Measurements from ENCODE around the gene IFI35. TPM values are rescaled to one million over a fixed set of nuclear protein-coding genes. Genes with fewer than 3 reads are reported as not detected.

IFI35 gene
- total and polyA plus RNA-seq, 2 of the 8 experiments (the other 6 are each of a cell fraction or from before 2014, with no cell fraction given): 2.5 to 4.7 TPM

DNA sequence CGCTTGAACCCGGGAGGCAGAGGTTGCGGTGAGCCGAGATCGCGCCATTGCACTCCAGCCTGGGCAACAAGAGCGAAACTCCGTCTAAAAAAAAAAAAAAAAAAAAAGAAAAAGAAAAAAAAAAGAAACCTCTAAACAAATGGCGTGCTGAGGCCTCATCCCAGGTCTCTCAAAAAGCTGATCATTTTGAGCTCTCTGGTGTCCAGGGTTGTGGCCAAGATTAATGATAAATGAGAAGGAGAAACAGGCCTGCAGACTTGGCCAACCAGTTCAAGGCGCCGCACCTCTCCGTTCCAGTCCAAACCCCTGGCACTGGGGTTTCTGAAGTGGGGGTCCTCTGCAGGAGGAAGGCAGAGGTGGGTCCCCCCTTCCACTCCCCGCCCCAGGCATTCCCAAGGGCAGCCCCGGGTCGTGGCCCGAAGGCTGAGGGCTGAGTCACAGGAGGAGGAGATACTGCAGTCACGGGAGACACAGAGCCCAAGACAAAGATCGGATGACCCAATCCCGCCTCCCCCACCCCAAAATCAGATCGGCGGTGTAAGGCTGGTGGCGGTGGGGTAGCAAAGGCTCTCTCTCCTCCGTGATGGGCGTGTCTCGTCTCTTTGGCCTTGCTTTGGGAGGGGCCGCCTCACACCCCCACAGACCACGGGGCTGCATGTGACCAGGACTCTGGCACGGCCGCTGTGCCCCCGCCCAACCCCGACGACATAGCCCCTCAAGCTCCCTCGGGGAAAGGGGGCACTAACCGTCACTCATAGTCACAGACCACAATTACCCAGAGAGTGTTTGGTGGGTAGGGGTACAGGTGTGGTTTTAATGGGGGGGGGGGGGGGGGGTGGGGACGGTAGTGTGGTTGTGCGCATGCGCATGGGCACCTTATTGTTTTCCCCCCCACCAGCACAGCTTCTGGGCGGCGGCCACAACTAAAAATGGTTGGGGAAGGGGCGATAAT is 14.5 kb downstream of the IFI35 start:
- no peak overlapping the region for H2BK120ac ChIP-seq (replicated peaks; ENCODE audit: low read depth, low read length)
- H3K36me3 ChIP-seq (ENCODE audit: control insufficient read depth in 2 of 4, insufficient read depth in 4 of 4, low read length in 3 of 4): peaks cover 6 to 25% (median 12%) of the 10 kb centered on the region in 4 experiments; a peak in 6 of 8 replicates
- H2AFZ ChIP-seq (ENCODE audit: low read length): peak overlapping the region; percentile 0; the same call in 1 of the 2 replicates
- peak overlapping the region; percentile 75 for H4K91ac ChIP-seq (replicated peaks; ENCODE audit: insufficient read length, low read length)
- H4K8ac ChIP-seq (ENCODE audit: extremely low read depth, insufficient read depth, low read length): peak overlapping the region; percentile 76; the same call in 1 of the 2 replicates
- peak in 1 of 2 experiments; percentile 66 for DNase-seq (ENCODE audit: low read depth in 1 of 2, low spot score in 2 of 2)
- no peak overlapping the region for H3K4ac ChIP-seq (replicated peaks; ENCODE audit: insufficient read length, low read depth, low read length)
- H3K9ac ChIP-seq (replicated peaks in 1 of 4; ENCODE audit: extremely low read depth in 1 of 4, low read depth in 3 of 4, low read length in 3 of 4): peak overlapping the region; percentile 39 to 79 (median 70)
- peaks cover 11% of the 10 kb centered on the region; the same call in 1 of the 2 replicates for H3K23me2 ChIP-seq (ENCODE audit: low read depth, low read length)
- peaks cover 14% of the 10 kb centered on the region for H3K79me1 ChIP-seq (ENCODE audit: low read depth, low read length)
- H3K4me1 ChIP-seq (replicated peaks in 1 of 4; ENCODE audit: control insufficient read depth in 3 of 4, insufficient read depth in 4 of 4, low read length in 3 of 4): peaks cover 7 to 15% (median 9%) of the 10 kb centered on the region in 4 experiments; a peak in 6 of 7 replicates
- H3K27me3 ChIP-seq (replicated peaks in 1 of 4; ENCODE audit: control insufficient read depth in 3 of 4, extremely low read depth in 1 of 4, insufficient read depth in 3 of 4, low read length in 3 of 4): no peaks in the 10 kb centered on the region
- H2BK5ac ChIP-seq (ENCODE audit: low read depth, low read length): peak overlapping the region; percentile 94
- no peak overlapping the region for H2AK5ac ChIP-seq (ENCODE audit: low read depth, low read length)
- H2BK20ac ChIP-seq (ENCODE audit: low read length): no peak overlapping the region
- H3K9me3 ChIP-seq (ENCODE audit: insufficient read depth in 2 of 2, low read depth in 1 of 2, low read length in 1 of 2): no peaks in the 10 kb centered on the region
- H3K27ac ChIP-seq (ENCODE audit: low read depth, low read length): peak overlapping the region; percentile 20; the same call in 1 of the 2 replicates
- H3K23ac ChIP-seq (ENCODE audit: insufficient read length): no peak overlapping the region
- WGBS, 2 experiments (ENCODE audit: extremely low coverage in 1 of 2, insufficient coverage in 1 of 2, insufficient read length in 1 of 2, insufficient replicate concordance in 2 of 2, low coverage in 1 of 2, low lambda C conversion rate in 2 of 2, missing lambda C conversion rate in 1 of 2): 11% methylated on average over 26 of the region's 40 CpGs; no CpG with 5 or more reads in 1 of the 2 experiments
- no peak for FAIRE-seq
- peaks cover 0 to 39% of the 10 kb centered on the region in 2 experiments; a peak in 3 of 4 replicates for H3K79me2 ChIP-seq (ENCODE audit: control insufficient read depth in 1 of 2, insufficient read depth in 2 of 2, low read length in 2 of 2)
- H3K56ac ChIP-seq (replicated peaks; ENCODE audit: insufficient read length, low read depth, low read length): peak overlapping the region; percentile 89
- peak overlapping the region; percentile 96 to 100 (median 98) for H3K4me3 ChIP-seq (ENCODE audit: extremely low read depth in 1 of 4, insufficient read depth in 2 of 4, low read depth in 3 of 4, low read length in 4 of 4)
- H4K5ac ChIP-seq (ENCODE audit: insufficient read length, low read depth, low read length): peak overlapping the region; percentile 77
- ChIA-PET CTCF (ENCODE audit: partially characterized antibody) (interaction anchor here (0.6 to 1.3 kb wide), 4 partner anchors 9 to 201 kb away, joined by 3 to 4 read pairs (median 3); no protein-coding TSS in a partner anchor), POLR2A (ENCODE audit: partially characterized antibody) (interaction anchor here (0.6 to 10.8 kb wide), 17 partner anchors 8 to 294 kb away, joined by 3 to 123 read pairs (median 4); partner anchors contain the start of genes IFI35, PTGES3L and RPL27)
- H2BK12ac ChIP-seq (ENCODE audit: low read depth, low read length): peak overlapping the region; percentile 85
- H3K18ac ChIP-seq (ENCODE audit: extremely low read depth, low read length): peak overlapping the region; percentile 72; the same call in 1 of the 2 replicates
- H2BK15ac ChIP-seq (ENCODE audit: low read length): peak overlapping the region; percentile 61; the same call in 1 of the 2 replicates
- peak overlapping the region; percentile 80 to 86 for H3K4me2 ChIP-seq (ENCODE audit: insufficient read depth in 1 of 2, low read depth in 2 of 2, low read length in 2 of 2)
- H3K14ac ChIP-seq (ENCODE audit: insufficient read length): no peak overlapping the region
- peaks cover 10% of the 10 kb centered on the region in 2 experiments for H4K20me1 ChIP-seq (replicated peaks in 1 of 2; ENCODE audit: control insufficient read depth in 1 of 2, insufficient read depth in 2 of 2, low read length in 2 of 2)
- TF ChIP-seq, protein P1, sequence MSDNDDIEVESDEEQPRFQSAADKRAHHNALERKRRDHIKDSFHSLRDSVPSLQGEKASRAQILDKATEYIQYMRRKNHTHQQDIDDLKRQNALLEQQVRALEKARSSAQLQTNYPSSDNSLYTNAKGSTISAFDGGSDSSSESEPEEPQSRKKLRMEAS (IDR thresholded peaks at IDR 0.05): no peak; the same call in 1 of the 2 replicates
- TF ChIP-seq, protein P2, sequence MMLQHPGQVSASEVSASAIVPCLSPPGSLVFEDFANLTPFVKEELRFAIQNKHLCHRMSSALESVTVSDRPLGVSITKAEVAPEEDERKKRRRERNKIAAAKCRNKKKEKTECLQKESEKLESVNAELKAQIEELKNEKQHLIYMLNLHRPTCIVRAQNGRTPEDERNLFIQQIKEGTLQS (IDR thresholded peaks at IDR 0.05; ENCODE audit: insufficient read depth, low read depth, low read length): no peak
- 0 out of 4 replicates have a peak, but pooled peaks of 1 of the 2 experiments have one; percentile 4 for TF ChIP-seq HDAC2 (IDR thresholded peaks at IDR 0.05; ENCODE audit: borderline replicate concordance in 1 of 2, low read depth in 2 of 2, low read length in 2 of 2)
- TF ChIP-seq FOSL1 (IDR thresholded peaks at IDR 0.05; ENCODE audit: insufficient read depth, low read depth, low read length): no peak
- peak in 1 of 2 experiments; percentile 73; a peak in 2 of 3 replicates for TF ChIP-seq POLR2A (IDR thresholded peaks at IDR 0.05; ENCODE audit: control extremely low read depth in 1 of 2, low read depth in 2 of 2, low read length in 2 of 2)
- peak; percentile 26; the same call in 1 of the 2 replicates for TF ChIP-seq EGR1 (IDR thresholded peaks at IDR 0.05; ENCODE audit: borderline replicate concordance, low read depth, low read length)
- TF ChIP-seq ASH2L (IDR thresholded peaks at IDR 0.05; ENCODE audit: low read length): no peak
- peak; percentile 36; the same call in 1 of the 2 replicates for TF ChIP-seq TAF1 (IDR thresholded peaks at IDR 0.05; ENCODE audit: low read depth, low read length)

Measured in H1 (cell line).